ENCODE data around the gene NAV1.

Gene NAV1

DNA sequence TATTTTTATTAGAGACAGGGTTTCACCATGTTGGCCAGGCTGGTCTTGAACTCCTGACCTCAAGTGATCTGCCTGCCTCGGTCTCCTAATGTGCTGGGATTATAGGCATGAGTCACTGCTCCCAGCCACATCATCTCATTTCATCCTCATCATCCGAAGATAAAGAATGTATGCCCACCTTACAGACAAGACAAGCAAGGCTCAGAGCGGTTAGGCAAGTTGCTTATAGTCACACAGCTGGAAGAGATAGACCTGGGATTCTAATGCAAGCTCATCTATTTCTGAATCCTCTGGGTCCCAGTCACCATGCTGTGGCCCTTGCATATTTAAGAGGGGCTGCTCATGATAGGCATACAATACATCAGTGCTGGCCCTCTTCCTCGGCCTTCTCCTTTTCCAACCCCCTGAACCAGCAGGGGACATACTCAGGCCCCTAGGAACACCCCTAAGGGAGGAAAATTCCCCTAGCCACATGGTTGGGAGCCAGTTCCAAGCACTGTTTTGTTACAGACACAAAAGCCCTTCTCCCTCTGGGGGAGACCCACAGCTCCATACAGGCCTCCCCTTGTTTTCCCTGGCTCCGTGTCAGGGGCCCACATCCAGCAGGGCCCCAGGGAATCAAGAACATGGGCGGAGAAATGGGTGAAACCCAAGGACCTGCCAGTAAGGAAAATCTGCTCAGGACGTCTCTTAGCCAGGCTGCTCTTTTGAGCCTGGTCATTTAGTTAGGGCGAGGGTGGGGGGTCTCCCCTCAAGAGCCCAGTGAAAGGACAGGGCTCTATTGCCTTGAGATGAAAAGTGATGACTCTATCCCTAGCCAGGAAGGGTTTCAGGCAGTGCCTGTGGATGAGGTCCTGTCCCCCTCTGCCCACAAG lies 38.9 kb upstream of the NAV1 start:
- DNase-seq, result no peak

DNA sequence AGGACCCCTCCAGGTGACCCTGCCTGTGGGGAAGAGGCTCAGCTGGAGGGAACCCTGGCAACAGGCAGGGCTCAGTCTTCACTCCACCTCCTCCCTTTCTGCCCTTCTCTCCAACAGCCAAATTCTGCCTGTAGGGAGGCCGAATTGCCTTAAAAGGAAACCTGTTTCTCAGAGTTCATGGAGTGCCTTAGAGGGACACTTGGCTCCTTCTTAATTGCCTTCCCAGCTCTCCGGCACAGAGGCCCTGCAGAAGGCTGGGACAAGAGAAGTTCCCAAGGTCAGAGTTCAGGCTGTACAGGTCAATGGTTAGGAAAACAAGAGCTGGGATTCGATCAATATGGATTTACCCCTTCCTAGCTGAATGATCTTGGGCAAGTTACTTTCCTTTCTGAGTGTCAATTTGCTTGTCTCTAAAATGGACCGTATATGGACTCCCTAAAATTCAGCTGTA lies 38.2 kb upstream of the NAV1 start:
- no peak for DNase-seq
- TF ChIP-seq POLR2A (IDR thresholded peaks at IDR 0.05; ENCODE audit: low read length), result no peak
- TF ChIP-seq GATA1 (IDR thresholded peaks at IDR 0.05; ENCODE audit: low read depth, low read length), result no peak

More for the DNA sequence above, 38.9 kb upstream of the NAV1 start:
- TF ChIP-seq POLR2A (IDR thresholded peaks at IDR 0.05; ENCODE audit: low read length), result no peak
- TF ChIP-seq GATA1 (IDR thresholded peaks at IDR 0.05; ENCODE audit: low read depth, low read length), result no peak

DNA sequence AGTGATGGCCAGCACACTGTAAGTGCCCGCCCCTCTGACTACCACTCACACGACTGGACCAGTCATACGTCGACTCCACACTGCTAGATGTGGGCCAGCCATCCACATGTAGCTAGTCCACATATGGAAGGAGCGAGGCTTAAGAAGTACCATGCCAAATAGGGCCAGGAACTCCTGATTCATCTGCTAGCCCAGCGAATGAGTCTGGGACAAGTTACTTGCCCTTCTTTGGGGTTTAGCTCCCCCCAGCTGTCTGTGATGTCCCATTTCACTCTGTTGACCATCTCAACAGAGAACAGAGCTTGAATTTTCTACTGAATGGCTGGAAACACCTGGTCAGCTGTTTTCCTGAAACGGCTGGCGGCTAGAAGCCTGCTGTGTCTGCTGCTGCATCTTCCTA lies 37.8 kb upstream of the NAV1 start:
- no peak for TF ChIP-seq POLR2A (IDR thresholded peaks at IDR 0.05; ENCODE audit: low read length)
- TF ChIP-seq GATA1 (IDR thresholded peaks at IDR 0.05; ENCODE audit: low read depth, low read length), result no peak
- DNase-seq, result no peak

DNA sequence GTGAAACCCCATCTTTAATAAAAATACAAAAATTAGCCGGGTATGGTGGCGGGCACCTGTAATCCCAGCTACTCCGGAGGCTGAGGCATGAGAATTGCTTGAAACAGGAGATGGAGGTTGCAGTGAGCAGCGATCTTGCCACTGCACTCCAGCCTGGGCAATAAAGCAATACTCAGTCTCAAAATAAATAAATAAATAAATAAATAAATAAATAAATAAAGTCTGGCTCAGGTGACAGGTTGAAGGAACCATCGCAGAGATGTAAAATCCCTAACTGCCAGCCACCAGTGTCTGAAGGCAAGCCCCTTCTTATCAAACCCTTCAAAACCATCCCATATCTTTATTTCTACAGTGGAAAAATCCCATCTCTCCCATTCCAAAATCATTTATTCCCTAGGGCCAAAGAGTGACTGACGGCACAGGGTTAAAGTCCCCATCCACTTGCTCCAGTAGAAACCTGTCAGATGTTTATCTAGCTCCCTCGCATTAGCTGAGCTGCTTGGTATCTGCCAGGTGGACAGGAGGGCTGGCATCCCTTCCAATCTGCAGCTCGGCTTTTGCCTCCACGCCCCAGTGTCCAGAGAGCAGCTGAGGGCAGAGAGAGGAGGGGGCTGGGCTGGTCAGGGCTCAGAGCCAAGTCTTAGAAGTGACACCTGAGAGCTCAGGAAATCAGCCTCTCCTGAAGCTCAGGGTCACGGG lies 37.0 kb upstream of the NAV1 start:
- DNase-seq, result no peak

DNA sequence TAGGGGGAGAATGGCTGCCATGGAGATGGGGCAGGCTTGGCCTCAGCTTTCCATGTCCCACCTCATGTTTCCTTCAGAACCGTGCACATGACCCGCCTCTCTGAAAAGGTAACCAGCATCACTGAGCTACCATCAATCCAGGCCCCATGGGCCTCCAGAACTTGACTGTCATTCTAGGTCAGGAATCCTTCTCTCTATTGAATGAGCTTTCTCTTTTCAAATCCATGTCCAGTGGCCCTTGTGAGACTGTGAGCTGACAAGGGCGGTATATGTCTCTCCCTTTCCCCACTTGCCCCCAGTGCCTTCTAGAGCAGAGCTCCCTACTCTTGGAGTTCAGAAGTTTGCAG lies 36.4 kb upstream of the NAV1 start:
- TF ChIP-seq GATA1 (IDR thresholded peaks at IDR 0.05; ENCODE audit: low read depth, low read length), result no peak
- no peak for TF ChIP-seq POLR2A (IDR thresholded peaks at IDR 0.05; ENCODE audit: low read length)
- DNase-seq, result no peak

More for the DNA sequence above, 37.0 kb upstream of the NAV1 start:
- TF ChIP-seq POLR2A (IDR thresholded peaks at IDR 0.05; ENCODE audit: low read length) (no peak), GATA1 (IDR thresholded peaks at IDR 0.05; ENCODE audit: low read depth, low read length) (no peak)

DNA sequence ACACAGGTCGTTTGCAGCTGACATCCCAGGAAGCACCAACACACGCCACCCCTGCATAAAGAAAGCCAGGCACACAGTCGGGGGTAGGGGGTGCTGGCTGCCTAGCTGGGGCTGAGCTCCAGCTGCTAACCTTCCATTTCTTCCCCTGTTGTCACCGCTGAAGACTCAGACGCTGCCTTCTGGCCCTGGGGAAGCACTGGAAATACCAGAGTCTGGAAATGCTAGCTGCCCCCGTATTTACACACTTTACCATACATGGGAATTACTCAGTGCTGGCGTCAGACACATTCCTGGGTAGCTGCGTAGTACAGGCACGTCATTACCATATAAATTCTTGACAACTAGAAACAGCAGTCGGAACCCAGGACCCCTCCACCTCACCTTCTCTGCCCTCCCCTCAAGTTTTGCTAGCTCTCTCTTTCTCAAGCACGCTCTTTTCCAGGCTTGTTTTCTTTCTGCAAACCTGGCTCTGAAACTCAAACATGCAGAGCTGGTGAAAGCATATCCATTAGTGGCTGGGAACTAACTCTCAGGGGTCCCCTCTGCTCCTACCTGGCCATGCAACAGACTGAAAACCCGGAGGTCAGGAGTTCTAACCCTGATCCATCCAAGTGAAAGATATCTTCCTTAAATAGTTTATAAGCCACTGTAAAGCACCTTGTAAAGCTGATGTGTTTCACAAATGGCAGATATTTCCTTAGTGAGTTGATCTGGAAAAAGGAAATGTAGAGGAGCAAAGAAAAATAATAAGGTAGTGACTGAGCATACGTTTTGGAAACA lies 35.3 kb upstream of the NAV1 start:
- TF ChIP-seq GATA1 (IDR thresholded peaks at IDR 0.05; ENCODE audit: low read depth, low read length) (no peak), POLR2A (IDR thresholded peaks at IDR 0.05; ENCODE audit: low read length) (no peak)
- DNase-seq, result no peak

DNA sequence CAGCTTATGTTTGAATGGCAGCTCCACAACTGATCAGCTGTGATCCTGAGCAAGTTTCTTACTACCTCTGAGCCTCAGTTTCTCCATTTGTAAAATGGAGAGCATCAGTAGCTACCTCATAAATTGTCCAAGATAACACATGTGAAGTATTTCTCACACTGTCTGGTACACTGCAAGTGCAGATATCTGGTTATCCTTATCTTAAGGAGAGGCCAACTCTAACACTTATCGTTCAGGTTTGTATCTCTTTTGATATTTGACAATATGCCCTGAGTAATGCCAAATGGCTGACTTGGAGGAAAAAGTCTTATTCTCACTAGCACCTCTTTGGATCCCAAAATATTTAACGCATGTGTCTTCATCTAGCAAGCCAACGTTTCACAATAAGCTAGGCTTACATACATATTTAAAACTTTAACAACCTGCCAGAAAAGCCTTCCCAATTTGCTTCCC lies 34.7 kb upstream of the NAV1 start:
- no peak for TF ChIP-seq GATA1 (IDR thresholded peaks at IDR 0.05; ENCODE audit: low read depth, low read length)
- TF ChIP-seq POLR2A (IDR thresholded peaks at IDR 0.05; ENCODE audit: low read length), result no peak

DNA sequence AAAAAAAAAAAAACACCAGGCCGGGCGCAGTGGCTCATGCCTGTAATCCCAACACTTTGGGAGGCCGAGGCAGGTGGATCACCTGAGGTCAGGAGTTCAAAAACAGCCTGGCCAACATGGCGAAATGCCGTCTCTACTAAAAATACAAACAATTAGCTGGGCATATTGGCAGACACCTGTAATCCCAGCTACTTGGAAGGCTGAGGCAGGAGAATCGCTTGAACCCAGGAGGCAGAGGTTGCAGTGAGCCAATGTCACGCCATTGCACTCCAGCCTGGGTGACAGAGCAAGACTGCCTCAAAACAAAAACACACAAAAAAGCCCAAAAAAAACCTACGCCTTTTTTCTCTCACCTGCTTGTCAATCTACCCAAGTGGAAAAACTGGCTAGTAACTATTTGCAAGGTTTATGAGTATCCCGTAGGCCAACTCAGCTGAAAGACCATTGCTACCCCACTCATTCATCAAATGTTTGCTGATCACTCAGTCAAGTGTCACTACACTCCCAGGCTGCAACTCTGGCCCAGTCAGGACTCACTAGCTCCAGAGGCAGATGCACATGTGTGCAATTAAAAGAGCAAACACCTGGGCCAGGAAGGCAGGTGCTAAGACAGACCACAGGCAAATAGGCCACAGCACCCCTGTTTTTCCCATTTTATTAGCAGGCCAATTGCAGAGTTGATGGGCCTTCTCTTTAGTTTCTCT lies 34.0 kb upstream of the NAV1 start:
- DNase-seq, result no peak
- TF ChIP-seq POLR2A (IDR thresholded peaks at IDR 0.05; ENCODE audit: low read length) (no peak), GATA1 (IDR thresholded peaks at IDR 0.05; ENCODE audit: low read depth, low read length) (no peak)

More for the DNA sequence above, 34.7 kb upstream of the NAV1 start:
- peak in 1 of 2 experiments; percentile 41 for DNase-seq

DNA sequence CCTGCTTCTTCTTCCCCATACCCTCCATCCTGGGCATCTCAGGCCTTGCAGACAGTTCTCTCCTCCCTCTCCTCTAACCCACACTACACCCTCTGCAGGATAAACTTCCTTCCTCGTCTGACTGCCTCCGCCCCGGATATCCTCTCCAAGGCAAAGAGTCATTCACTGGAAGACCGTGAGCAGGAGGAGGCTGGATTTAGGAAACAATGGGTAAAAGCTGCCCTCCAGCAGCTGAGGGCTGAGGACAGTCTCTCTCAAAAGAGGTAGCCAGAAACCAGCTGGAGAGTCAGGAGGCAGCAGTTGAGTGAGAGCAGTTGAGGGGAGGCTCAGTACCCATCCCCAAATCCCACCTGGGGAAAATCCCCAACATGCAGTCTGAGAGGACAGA lies 33.4 kb upstream of the NAV1 start:
- no peak for DNase-seq
- TF ChIP-seq POLR2A (IDR thresholded peaks at IDR 0.05; ENCODE audit: low read length) (no peak), GATA1 (IDR thresholded peaks at IDR 0.05; ENCODE audit: low read depth, low read length) (no peak)

DNA sequence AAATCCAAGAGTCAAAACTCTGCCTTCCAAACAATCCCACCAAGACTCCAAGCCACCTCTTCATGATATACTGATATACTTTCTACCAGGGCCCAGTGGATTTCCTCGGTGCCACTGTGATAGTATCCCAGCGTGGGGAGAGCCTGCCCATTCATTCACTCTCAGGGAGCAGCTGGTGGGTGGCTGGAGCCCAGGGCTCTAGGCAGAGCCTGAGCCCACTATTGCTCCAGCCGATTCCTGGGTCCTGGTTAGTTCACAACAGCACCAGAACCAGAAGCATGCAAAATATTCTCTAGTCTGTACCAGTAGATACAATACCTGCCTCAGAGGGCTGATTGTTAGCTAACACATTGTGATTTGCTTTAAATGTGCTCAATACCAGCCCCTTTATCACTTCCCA lies 32.8 kb upstream of the NAV1 start:
- no peak for DNase-seq
- TF ChIP-seq POLR2A (IDR thresholded peaks at IDR 0.05; ENCODE audit: low read length) (no peak), GATA1 (IDR thresholded peaks at IDR 0.05; ENCODE audit: low read depth, low read length) (no peak)

DNA sequence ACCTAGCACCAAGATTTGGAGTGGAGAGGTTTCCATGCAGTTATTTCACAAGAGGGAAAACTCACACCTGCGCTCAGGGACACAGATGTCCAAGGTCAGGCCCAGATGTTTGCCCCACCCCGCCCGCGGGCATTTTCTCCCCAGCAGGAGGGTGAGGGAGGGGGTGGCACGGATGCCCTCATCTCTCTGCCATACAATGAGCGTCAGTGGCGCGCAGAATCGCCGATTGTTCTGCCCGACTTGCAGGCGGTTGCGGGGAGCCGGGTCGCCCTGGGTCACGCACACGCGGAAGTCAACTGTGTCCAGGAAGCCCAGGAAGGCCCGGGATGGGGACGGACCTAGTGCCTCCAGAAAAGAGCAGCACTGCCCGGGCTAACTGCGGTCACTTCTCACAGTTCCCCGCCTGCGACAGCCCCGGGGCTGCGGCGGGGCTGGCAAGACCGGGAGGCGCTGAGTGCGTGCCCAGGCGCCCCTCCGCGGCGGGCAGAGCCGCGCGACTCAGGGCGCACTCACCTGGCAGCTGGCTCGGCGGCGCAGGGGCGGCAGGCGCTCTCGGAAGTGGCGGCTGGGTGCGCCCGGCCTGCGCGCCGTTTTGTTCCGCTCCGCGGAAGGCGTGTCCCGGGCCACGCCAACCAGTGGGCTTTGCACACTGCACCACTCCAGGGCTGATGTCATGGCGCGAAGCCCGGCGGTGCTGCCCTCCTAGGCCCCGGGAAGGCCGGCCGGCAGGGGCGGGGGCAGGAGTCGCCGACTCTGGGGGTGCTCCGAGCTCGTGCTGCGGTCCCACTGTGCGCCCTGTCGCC lies 32.2 kb upstream of the NAV1 start, which contains the start of gene CSRP1:
TSS of gene CSRP1 (minus strand) at position 567 of the 803 bp plus-strand sequence. CDS start 10,820 bp downstream, outside the sequence.
- peak; percentile 90 for DNase-seq

DNA sequence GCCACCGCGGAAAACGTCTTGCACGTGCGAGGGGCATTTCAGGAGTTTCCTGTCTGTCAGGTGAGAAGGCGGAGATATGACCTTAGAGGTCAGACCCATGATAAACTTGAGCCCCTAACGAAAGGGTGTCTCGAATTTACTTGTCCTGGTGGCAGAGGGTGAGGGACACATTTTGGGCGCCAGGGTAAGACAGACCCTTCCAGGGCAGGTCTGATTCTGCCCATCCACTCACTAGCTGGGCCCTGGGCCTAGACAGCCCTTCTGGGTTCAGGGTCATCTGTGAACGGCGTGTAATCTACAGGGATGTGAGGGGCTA lies 31.6 kb upstream of the NAV1 start:
- no peak for DNase-seq
- TF ChIP-seq POLR2A (IDR thresholded peaks at IDR 0.05; ENCODE audit: low read length) (no peak), GATA1 (IDR thresholded peaks at IDR 0.05; ENCODE audit: low read depth, low read length) (no peak)

More for the DNA sequence above, 32.2 kb upstream of the NAV1 start, which contains the start of gene CSRP1:
- TF ChIP-seq GATA1 (IDR thresholded peaks at IDR 0.05; ENCODE audit: low read depth, low read length) (no peak), POLR2A (IDR thresholded peaks at IDR 0.05; ENCODE audit: low read length) (peak; percentile 83)
